NCI-H526 treated with DMSO at 0.1 percent for 48 hours (cell line): ENCODE results near the gene EFCAB13.
A peak's percentile ranks its signal among the peaks of the same experiment; 100 is the strongest.

Experiments used
- DNase-seq: peaks from one replicate; lab custom pipeline; 2025; lab: John Stamatoyannopoulos, UW

Gene EFCAB13

GRCh38 chr17:47323382-47324223, at the start of gene EFCAB13:
Gene EFCAB13 (plus strand): TSS chr17:47323955. CDS start chr17:47328354, 4,399 bp downstream.
- DNase-seq: peak; percentile 88

GRCh38 chr17:47274319-47275069, 49.3 kb upstream of the EFCAB13 start:
- DNase-seq: no peak

- peak; percentile 47 for DNase-seq
These were observed 48.3 kb upstream of the EFCAB13 start for GRCh38 chr17:47275245-47275984.

GRCh38 chr17:47276444-47276843, 47.3 kb upstream of the EFCAB13 start:
- DNase-seq: peak; percentile 56

- peak; percentile 89 for DNase-seq
These were observed 46.9 kb upstream of the EFCAB13 start for GRCh38 chr17:47276868-47277267.

DNA sequence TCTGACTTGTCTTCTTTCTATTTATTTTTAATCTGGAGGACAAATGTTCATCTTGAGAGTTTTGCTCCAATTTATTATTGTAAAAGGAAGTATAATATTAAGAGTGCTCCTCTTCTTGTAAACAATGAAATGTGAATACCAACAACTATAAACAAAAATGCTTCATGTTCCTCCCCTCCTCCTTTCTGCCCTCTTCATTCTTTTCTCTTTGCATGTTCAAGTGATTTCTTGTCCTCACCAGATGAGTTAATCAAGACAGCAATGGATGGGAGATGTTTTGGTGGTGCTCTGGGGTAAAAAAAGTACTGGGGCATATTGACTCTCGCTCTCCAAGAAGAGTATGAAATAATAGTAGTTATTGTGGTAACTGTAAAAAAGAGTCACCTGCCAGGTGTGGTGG, 45.8 kb upstream of the EFCAB13 start:
- no peak for DNase-seq

- DNase-seq: peak; percentile 63
These were observed 45.2 kb upstream of the EFCAB13 start for GRCh38 chr17:47278561-47278960.

DNA sequence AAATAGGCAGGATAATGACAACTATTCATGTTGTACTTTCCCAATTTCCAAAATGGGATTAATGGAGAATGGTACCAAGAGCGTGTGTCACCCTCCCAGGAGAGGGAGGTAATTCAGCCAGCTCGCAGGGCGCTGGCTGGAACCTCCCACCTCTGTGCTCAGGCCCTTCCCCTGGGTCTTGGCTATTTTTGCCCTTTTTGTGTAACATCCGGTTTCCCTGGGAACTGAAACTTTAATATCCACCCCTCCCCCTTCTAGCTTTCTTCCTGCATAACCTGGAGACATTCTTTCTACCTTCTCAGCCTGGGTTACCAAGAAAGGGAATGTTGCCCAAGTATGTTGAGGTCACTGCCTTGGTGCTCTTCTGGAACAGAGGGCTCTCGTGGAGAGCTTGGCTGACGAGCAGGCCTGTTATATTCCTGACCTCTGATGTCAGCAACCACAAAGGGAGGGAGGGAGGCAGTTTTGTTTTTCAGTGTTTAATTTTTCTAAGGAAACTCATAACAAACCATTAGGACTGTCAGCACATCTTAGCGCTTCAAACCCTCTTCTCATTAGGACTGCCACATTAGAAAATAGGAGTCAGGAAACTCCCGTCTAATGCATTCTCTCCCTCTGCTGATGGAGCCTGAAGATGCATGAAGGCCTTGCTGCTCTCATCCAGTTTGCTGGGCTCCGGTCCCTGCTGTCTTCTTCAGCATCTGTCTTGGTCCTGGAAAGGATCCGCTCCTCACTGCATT, 44.5 kb upstream of the EFCAB13 start:
- no peak for DNase-seq

DNA sequence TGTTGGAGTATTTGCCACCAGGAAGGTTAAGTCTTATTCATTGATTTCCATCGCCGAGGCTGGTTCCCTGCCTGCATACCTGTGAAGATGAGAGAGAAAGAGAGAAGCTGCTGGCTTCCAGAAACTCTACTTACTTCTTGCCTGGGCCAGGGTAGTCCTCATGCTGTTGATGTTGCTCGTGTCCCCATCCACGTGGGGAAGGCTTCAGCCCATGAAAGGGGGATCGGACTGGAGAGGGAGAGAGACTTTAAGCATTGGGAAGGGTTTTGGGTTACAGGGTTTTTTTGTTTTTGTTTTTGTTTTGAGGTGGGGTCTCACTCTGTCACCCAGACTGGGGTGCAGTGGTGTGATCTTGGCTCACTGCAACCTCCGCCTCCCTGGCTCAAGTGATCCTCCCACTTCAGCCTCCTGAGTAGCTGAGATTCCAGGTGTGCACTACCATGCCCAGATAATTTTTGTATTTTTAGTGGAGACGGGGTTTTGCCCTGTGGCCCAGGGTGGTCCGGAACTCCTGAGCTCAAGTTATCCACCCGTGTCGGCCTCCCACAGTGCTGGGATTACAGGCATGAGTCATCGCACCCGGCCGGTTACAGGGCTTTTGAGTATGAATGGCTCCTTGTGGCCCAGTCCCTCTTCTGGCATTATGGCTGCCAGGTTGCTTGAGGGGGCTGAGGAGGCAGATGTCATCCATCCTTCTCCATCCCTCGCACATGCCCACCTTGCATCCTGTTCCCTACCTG, 43.5 kb upstream of the EFCAB13 start:
- DNase-seq: no peak

DNA sequence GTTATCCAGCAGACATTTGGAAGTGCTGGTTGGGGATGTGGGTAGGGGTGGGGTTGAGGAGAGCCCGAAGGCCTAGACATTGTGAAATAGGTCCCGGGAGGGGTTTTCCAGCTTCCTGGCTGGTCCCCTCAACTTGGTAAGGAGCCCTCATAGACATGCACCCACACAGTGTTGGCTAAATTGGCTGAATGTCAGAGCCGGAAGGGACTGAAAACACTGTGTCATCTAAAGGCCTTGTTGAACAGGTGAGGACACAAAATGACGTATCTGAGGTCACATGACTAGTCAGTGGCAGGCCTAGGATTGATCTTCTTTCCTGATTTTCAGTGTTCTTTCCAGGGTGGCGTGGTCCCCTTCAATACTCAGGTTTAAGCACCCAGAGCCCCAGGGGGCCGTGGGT, 42.5 kb upstream of the EFCAB13 start:
- no peak for DNase-seq

GRCh38 chr17:47285003-47285402, 38.8 kb upstream of the EFCAB13 start:
- no peak for DNase-seq

- DNase-seq: no peak
These were observed 37.4 kb upstream of the EFCAB13 start for GRCh38 chr17:47286198-47286914.

- DNase-seq: no peak
These were observed 36.7 kb upstream of the EFCAB13 start for GRCh38 chr17:47287068-47287467.

DNA sequence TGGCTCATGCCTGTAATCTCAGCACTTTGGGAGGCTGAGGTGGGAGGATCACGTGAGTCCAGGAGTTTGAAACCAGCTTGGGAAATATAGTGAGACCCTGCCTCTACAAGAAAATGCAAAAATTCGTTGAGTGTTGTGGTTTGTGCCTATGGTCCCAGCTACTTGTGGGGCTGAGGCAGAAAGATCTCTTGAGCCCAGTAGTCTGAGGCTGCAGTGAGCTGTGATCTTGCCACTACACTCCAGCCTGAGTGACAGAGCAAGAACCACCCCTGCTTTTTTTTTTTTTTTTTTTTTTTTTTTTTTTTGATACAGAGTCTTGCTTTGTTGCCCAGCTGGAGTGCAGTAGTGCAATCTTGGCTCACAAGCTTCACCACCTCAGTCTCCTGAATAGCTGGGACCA, 36.1 kb upstream of the EFCAB13 start:
- no peak for DNase-seq

DNA sequence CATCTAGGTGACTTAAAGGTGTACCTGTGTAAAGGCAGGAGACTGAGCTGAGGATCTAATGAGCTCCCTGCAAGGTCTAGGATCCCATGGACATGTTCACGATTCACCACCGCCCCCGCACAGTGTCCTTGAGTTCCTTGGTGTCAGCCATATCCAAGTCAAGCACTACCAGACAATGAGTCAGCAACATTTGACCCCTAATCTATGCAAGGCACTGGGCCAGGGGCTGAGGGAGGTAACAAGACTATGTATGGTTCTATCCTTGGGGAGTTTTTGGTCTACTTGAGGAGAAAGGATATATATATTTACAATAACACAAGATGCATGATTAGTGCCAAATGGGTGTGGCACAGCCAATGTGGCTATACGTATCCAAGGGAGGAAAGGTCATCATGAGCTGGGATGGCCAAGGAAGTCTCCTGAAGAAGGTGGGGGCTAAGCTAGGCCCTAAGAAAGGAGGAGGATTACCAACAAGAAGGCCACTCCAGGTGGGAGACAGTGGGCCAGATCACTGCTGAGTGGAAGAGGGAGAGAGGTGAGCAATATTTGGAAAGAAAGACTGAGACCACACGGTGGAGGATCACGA, 35.1 kb upstream of the EFCAB13 start:
- no peak for DNase-seq

GRCh38 chr17:47289302-47289701, 34.5 kb upstream of the EFCAB13 start:
- no peak for DNase-seq

DNA sequence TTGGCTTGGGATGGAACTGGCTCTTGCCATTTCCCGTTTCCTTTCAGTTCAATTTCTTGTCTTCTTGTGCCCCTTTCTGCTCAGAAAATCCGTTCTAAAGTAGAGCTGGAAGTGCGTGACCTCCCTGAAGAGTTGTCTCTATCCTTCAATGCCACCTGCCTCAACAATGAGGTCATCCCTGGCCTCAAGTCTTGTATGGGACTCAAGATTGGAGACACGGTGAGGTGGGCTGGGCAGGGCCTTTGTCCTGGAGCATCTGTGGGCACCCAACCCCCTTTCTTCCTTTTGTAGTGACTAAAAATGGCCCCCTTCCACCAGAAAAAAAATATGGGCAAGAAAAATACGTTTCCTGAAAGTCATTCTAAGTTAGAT, 32.9 kb upstream of the EFCAB13 start:
- no peak for DNase-seq

DNA sequence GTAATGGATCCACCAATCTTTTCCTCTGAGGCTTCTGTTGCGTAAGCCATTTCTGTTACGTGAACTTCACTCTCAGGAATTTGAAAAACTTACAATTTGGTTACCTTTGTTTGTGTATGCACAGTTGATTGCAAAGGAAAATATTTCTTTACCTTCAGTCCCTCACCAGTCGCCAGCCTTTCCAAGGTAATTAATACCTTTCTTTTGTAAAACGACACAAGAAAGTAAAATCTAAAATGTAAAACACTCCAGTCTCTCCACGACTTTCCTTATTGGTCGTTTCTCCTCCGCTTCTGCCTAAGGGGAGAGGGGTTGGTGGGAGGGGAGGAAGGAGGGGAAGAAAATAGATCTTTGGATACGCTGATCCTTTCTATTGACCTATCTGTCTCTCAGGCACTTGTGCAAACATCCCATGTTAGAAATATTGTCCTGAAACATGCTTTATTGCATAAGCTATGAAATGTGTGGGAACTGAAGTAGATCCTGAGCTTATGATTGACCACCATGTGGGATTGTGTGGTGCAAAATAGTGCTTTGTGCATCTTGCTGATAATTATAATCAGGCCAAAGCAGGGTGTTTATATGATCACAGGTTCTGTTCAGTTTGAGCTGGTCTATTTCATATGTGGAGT, 32.4 kb upstream of the EFCAB13 start:
- DNase-seq: no peak

GRCh38 chr17:47292206-47292605, 31.5 kb upstream of the EFCAB13 start:
- no peak for DNase-seq
